Stimulated activated CD4-positive, alpha-beta T cell treated with anti-CD3 and anti-CD28 coated beads, Interleukin-1b, Interleukin-23, amount 100 ng/mL, for 1 hour (primary cell): ENCODE results near the gene SSPN.
"Not testable (repeated sequence)": the region's sequence is repeated elsewhere in the genome, so short reads cannot be mapped to it uniquely, and the experiment has no call there.

Experiments
- DNase-seq, 2 donors: peaks; one replicate each; pipeline ENCODE4 v3.0.0-alpha.2; 2020; ENCODE audit warnings: low read depth in 2 of 2

Gene SSPN

DNA sequence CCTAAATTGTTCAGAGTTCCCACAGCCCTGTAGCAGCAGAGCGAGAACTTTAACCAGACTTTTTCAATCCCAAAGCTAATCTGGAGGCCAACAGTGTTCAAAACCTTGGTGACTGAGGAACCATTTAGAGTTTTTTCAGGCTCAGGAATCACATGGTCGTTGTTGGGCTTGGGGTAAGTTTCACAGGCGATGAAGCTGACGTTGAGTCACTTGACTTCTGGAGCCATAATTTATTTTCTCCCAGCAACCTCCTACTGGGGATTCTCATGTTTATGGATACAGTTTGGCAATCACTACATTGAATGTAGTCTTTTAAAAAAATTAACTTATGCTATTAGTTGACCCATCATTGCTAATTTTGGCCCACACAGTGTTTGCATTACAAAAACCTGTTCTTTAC, 34.5 kb downstream of the SSPN start:
- DNase-seq = no peak

DNA sequence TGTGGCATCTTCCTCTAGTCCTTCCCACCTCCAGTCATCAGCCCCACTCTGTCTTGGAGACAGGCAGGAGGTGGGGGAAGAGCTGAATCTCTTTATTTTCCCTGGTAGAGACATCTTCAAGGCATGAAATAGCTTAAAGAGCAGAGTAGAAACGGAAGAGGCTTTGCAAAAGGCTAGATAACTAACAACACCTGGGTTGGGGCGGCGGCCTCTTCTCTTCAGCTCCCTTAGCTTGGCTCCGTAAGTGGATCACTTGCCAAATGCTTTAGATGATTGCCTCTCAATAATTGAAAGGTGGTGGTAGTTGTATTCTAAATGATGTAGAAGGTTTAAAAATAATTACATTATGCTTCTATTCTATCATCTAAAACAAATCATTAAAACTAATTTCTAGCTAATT, 36.1 kb downstream of the SSPN start:
- DNase-seq = no peak

DNA sequence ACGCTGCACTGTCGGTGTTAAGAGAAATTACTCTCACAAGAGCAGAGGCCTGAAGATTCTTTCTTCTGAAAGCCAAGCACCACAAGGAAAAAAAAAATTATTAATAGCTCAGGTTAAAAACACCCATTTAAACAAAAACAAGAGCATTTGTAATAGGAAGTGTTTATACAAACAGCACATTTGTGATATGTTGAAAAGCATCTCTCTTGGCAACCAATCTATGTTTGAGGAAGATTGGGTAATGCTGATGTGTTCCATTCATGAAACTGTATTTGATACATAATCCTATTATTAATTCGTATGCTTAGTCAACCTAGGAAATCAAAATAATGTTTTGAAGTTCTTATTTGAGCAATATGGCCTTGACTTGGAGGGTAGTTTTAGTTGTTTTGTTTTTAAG, 36.5 kb downstream of the SSPN start:
- no peak for DNase-seq

GRCh38 chr12:26233631-26234030, 38.3 kb downstream of the SSPN start:
- DNase-seq = no peak

GRCh38 chr12:26235465-26235864, 40.1 kb downstream of the SSPN start:
- DNase-seq = not testable (repeated sequence)

GRCh38 chr12:26238341-26239121, 43.2 kb downstream of the SSPN start:
- no peak for DNase-seq

GRCh38 chr12:26239122-26239851, 43.9 kb downstream of the SSPN start:
- DNase-seq = no peak

DNA sequence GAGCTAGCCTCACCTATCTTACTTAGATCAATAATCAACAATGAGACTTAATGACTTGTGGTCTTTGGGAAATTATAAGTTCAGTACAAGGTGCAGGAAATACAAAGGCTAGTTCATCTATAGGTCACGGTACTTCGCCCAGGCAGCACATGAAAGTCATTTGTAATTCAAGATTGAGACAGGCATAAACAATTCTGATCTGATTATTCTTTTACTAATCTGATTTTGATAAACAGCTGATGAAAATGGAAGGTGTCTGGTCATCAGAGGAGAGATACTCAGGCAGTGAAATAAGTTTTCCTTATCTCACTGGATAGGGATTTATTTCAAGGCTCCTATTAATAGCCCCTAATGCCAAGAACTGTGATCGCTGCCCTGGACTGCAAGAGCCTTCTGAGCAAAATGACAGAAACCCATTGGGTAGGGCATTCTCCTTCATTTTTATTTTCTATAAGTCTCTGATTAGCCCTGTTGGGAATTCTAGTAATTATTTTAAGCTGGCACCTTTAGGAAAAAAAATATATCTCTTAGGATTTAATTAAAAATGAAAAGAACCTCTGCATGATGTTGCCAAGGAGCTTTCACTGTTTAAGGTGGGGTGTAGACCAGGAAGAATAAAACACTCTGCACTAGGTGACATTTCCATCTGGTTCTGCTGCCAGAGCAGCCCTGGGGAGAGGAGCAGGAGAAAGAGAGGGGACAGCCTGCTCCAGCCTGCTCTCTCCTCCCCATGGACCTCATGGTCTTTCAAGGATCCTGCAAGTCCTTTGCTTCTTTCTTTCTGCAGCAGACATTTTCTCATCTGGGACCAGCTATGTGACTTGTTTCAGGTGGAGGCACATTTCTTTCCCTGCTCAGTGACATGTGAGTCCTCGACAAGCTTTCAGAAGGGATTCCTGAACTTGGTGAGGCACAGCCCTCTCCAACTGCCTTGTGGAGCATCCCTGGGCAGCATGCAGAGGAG, 44.8 kb downstream of the SSPN start:
- no peak for DNase-seq

DNA sequence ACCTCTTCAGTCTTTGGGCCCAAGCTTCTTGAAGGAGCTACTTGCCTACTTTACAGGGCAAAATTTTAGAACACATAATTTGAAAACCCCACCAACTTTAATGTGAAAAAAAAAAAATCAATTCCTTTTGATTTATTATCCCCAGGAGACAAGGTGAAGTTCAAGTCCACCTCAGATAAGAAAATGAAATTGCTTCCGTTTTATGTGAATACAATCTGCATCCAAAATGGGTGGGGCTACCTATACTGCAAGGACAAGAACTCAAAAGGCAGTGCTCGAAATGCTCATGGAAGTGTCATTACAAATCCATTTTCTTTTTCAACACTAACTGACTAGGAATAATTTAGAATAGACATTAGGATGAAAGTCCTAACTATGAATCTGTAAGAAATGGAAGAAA, 45.7 kb downstream of the SSPN start:
- DNase-seq = no peak

GRCh38 chr12:26242683-26243082, 47.3 kb downstream of the SSPN start:
- DNase-seq = no peak

- DNase-seq = no peak
Measured at GRCh38 chr12:26244503-26244902, 49.1 kb downstream of the SSPN start.

DNA sequence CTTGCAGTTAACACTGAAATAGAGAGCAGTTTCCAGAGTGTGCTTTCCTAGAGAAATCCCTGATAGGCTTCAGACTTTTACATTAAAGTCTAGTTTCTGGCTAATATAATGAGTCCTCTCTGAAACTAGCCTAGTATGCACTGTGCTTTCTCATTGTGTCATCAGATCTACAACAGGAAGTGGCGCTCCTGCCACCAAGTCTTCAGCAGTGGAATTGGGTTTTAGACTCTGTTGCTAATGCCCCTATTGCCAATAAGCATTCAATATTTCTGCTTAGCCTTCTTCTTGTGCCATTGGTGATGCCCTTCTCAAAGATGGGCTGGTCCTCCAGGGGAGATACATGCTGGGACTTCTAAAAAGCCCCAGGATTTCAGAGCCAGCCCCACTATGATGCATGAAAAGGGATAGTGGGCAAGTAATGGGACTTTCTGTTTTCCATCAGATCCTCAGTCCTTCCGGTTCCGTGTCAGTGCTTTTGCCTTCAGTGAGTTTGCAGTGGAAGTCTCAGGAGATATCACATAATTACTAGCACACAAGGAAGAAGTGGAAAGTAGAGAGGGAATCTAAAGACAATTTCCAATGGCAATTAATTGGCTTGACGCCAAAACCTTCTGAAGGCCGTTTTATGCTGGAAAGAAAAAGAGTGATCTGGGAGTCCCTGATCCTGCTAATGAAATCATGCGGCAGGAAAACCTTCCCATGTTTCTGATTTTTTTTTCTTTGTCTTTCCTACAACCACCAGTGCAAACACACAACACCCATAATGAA, 50.0 kb downstream of the SSPN start:
- DNase-seq = no peak

DNA sequence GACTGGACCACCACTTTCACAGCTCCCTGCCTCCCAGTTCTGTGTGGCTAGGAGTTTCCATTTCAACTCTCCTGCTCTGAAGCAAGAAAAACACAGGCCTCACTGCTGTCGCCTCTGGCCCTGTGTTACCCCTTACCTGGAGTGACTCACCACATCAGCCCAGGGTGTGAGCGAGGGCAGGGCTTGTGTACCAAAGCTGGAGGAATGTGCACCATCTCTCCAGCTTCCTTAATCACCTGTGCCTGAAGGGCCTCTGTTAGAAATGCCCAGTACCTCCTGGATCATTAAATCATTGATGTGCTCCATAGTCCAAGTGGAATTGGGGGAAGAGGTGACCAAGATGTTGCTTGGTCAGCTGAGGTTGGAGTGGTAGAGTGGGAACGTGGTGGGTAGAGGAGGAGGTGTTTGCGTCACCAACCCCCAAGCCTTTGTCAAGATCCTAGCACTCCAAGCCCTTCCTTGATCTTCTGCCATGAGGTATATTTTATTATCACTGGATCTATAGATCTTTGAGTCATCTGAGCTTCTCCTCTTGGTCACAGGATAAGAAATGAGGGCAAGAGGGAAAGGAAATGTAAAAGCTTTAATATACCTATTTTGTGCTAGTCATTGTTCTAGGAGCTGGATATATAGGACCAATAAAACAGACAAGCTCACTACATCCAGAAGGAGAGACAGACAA, 51.3 kb downstream of the SSPN start:
- no peak for DNase-seq

- no peak for DNase-seq
Measured at GRCh38 chr12:26247873-26248272, 52.5 kb downstream of the SSPN start.

DNA sequence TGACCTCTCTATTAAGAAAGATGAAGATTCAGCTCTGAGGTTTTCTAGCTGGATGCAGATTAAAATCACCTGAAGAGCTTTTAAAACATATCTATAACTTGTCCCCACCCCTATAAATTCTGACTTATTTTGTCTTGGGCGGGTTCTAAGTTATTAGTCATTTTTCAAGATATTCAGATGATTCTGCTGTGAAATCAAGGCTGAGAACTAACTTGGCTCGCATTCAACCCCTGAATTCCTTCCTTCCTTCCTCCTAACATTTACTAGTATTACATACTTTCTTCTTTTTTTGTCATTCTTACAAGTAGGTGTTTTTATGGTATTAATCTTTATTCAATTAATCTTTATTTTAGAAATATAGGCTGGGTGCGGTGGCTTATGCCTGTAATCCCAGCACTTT, 55.4 kb downstream of the SSPN start:
- no peak for DNase-seq

DNA sequence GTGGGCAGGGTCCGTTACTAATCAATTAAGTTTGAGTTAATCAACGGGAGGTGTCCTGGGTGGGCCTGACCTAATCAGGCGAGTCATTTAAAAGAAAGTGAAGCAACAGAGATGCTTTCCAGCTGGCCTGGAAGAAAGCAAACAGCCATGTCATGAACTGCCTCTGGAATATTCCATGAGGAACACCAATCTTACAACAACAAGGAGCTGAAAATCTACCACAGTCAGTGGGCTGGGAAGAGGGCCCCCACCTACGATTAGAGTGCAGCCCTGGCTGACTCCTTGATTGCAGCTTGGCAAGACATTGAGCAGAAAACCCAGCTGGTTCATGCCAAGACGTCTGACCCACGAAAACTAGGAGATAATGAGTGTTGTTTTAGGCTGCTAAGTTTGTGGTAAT, 56.2 kb downstream of the SSPN start:
- DNase-seq = no peak

DNA sequence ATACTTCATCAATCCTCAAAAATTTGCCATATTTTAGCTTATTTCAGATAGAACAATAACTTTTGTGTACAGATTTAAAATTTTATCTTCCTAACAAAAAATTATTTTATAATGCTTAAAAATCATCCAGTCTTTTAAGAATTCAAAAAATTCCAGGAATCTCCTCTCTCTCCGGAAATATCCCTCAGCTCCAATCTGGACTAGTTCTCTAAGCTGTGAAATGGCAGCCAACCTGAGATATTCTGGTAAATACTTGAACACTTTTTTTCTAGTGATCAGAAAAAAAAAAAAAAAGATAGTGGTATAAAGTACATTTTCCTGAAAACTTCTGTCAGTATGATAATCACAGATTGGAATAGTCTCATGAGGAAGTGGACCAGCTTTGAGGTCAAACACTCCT, 57.6 kb downstream of the SSPN start:
- no peak for DNase-seq

GRCh38 chr12:26255893-26256645, 60.7 kb downstream of the SSPN start:
- no peak for DNase-seq

DNA sequence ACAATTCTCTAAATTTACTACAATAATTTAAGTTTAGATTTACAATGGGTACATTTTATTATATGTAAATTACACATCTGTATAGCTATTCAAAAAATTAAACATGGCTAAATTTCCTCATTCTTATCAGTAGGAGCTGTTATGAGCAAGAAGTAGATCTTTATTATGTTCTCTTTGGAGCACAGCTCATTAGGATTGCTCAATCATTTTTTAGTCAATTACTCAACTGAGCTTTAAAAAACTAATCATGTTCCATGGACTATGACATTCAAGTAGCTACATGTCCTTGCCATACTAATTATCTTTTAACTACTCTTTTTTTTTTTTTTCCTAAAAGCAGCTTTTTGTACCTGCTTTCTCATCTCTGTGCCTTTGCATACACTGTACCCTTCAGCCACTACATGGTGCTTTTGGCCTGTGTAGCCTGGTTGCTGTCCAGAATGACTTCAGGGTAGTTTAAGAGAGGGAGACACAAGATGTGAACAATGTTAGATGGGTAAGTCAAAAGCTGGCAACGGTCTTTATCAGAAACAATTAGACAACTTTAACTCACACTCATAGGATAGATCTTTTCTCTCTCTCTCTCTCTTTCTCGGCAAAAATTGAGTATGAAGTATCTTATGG, 69.0 kb downstream of the SSPN start:
- no peak for DNase-seq

DNA sequence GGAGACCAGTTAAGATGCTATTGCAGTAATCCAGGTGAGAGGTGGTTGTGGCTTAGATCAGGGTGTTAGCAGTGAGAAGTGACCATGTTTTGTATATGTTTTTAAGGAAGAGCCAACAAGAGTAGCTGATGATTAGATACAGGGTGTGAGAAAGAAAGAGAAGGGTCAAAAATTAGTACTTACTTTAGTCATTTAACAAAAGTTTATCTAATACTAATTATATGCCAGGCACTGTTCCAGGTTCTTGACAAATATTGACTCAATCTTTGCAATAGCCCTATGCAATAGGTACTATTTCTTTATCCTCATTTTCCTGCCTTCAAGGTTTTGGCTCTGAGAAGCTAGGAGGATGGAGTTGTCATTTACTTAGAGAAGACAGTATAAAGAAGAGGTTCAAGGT, 70.2 kb downstream of the SSPN start:
- no peak for DNase-seq
